SK-N-SH treated with all-trans-retinoic acid at 6 μM for 48 hours (cell line): ENCODE measurements around the gene IFNA16.
"Not testable (repeated sequence)": the region's sequence is repeated elsewhere in the genome, so short reads cannot be mapped to it uniquely, and the experiment has no call there.

ENCODE experiments used
- ATAC-seq: fragments of 200-7000 bp; cut with Tn5 transposase; 3 replicates; pipeline ENCODE4 v1.9.1; 2020; ENCODE audit warnings: mild to moderate bottlenecking, moderate library complexity
- ARNTL ChIP-seq: fragments of 450-650 bp; formaldehyde crosslinking; IDR thresholded peaks from 2 replicates; pipeline ENCODE4 v1.5.0; 2020; ENCODE audit warnings: low read depth, mild to moderate bottlenecking, moderate library complexity, borderline replicate concordance
- BACH2 ChIP-seq: fragments of 250-450 bp; sonication (Bioruptor Pico); IDR thresholded peaks from 2 replicates; pipeline ENCODE4 v1.9.0; 2021; ENCODE audit warnings: mild to moderate bottlenecking, borderline replicate concordance
- CREB5 ChIP-seq: fragments of 250-450 bp; sonication (Bioruptor Pico); IDR thresholded peaks from 2 replicates; pipeline ENCODE4 v1.5.1; 2020; ENCODE audit warnings: low read depth, mild to moderate bottlenecking, moderate library complexity
- CSDC2 ChIP-seq: fragments of 250-450 bp; sonication (Bioruptor Pico); IDR thresholded peaks from 2 replicates; pipeline ENCODE4 v1.5.0; 2020; ENCODE audit warnings: mild to moderate bottlenecking, moderate library complexity
- CSRNP3 ChIP-seq: fragments of 250-450 bp; sonication (Bioruptor Pico); IDR thresholded peaks from 2 replicates; pipeline ENCODE4 v1.5.1; 2021; ENCODE audit warnings: mild to moderate bottlenecking, moderate library complexity
- ESRRG ChIP-seq: fragments of 250-450 bp; sonication (Bioruptor Pico); IDR thresholded peaks from 2 replicates; pipeline ENCODE4 v1.6.1; 2021; ENCODE audit warnings: mild to moderate bottlenecking
- GLIS3 ChIP-seq: fragments of 250-450 bp; sonication (Bioruptor Pico); IDR thresholded peaks from 2 replicates; pipeline ENCODE4 v1.5.0; 2020; ENCODE audit warnings: mild to moderate bottlenecking, moderate library complexity
- ISL1 ChIP-seq: fragments of 250-450 bp; sonication (Bioruptor Pico); IDR thresholded peaks from 2 replicates; pipeline ENCODE4 v2.1.2; 2022; ENCODE audit warnings: mild to moderate bottlenecking, moderate library complexity
- OSR1 ChIP-seq: fragments of 250-450 bp; sonication (Bioruptor Pico); IDR thresholded peaks from 2 replicates; pipeline ENCODE4 v1.8.0; 2022; ENCODE audit warnings: moderate library complexity, mild to moderate bottlenecking, inconsistent platforms
- PATZ1 ChIP-seq: fragments of 250-450 bp; sonication (Bioruptor Pico); IDR thresholded peaks from 2 replicates; pipeline ENCODE4 v1.8.0; 2020; ENCODE audit warnings: mild to moderate bottlenecking, moderate library complexity, borderline replicate concordance
- PPARA ChIP-seq: fragments of 250-450 bp; sonication (Bioruptor Pico); IDR thresholded peaks from 2 replicates; pipeline ENCODE4 v1.5.0; 2020; ENCODE audit warnings: mild to moderate bottlenecking, borderline replicate concordance
- RARB ChIP-seq: fragments of 250-450 bp; sonication (Bioruptor Pico); IDR thresholded peaks from 2 replicates; pipeline ENCODE4 v1.8.0; 2021; ENCODE audit warnings: mild to moderate bottlenecking, moderate library complexity
- SNAI2 ChIP-seq: fragments of 250-450 bp; sonication (Bioruptor Pico); IDR thresholded peaks from 2 replicates; pipeline ENCODE4 v1.5.0; 2020; ENCODE audit warnings: mild to moderate bottlenecking, moderate library complexity
- TOX ChIP-seq: fragments of 250-450 bp; sonication (Bioruptor Pico); IDR thresholded peaks from 2 replicates; pipeline ENCODE4 v1.8.0; 2021; ENCODE audit warnings: mild to moderate bottlenecking, moderate library complexity, borderline replicate concordance
- TSHZ2 ChIP-seq: fragments of 250-450 bp; sonication (Bioruptor Pico); IDR thresholded peaks from 2 replicates; pipeline ENCODE4 v1.5.0; 2020; ENCODE audit warnings: mild to moderate bottlenecking, moderate library complexity
- ZC3H10 ChIP-seq: fragments of 250-450 bp; sonication (Bioruptor Pico); IDR thresholded peaks from 2 replicates; pipeline ENCODE4 v1.5.1; 2021; ENCODE audit warnings: mild to moderate bottlenecking, moderate library complexity
- ZFP3 ChIP-seq: fragments of 250-450 bp; sonication (Bioruptor Pico); IDR thresholded peaks from 2 replicates; pipeline ENCODE4 v1.5.0; 2020; ENCODE audit warnings: mild to moderate bottlenecking, moderate library complexity
- ZFP30 ChIP-seq: fragments of 450-650 bp; formaldehyde crosslinking; IDR thresholded peaks from 2 replicates; pipeline ENCODE4 v1.5.0; 2022; ENCODE audit warnings: mild to moderate bottlenecking, moderate library complexity
- ZNF565 ChIP-seq: fragments of 450-650 bp; formaldehyde crosslinking; conservative IDR thresholded peaks from 2 replicates; pipeline ENCODE4 v1.5.0; 2020; ENCODE audit warnings: low read depth, mild to moderate bottlenecking, moderate library complexity
- ZNF70 ChIP-seq: fragments of 450-650 bp; formaldehyde crosslinking; IDR thresholded peaks from 2 replicates; pipeline ENCODE4 v1.5.0; 2020; ENCODE audit warnings: mild to moderate bottlenecking, moderate library complexity
- ZNF8 ChIP-seq: fragments of 450-650 bp; formaldehyde crosslinking; IDR thresholded peaks from 2 replicates; pipeline ENCODE4 v1.5.0; 2020; ENCODE audit warnings: mild to moderate bottlenecking, moderate library complexity

Gene IFNA16

GRCh38 chr9:21205204-21205603, 11.9 kb downstream of the IFNA16 start:
- ATAC-seq: no peak

GRCh38 chr9:21202105-21202504, 15.0 kb downstream of the IFNA16 start, which contains the start of gene IFNA7:
IFNA7 (minus strand) TSS chr9:21202205; CDS start chr9:21202165, 40 bp downstream.
- not testable (repeated sequence) for ATAC-seq

More at GRCh38 chr9:21205204-21205603, 11.9 kb downstream of the IFNA16 start:
- no peak for TF ChIP-seq ISL1 (CRISPR knock-in tag)
- no peak for TF ChIP-seq TOX (CRISPR knock-in tag)
- no peak for TF ChIP-seq OSR1 (CRISPR knock-in tag)
- TF ChIP-seq RARB: no peak
- TF ChIP-seq ESRRG: no peak
- TF ChIP-seq CSRNP3 (CRISPR knock-in tag): no peak
- no peak for TF ChIP-seq CSDC2 (CRISPR knock-in tag)
- TF ChIP-seq SNAI2 (CRISPR knock-in tag): no peak
- no peak for TF ChIP-seq ZNF8 (CRISPR knock-in tag)
- TF ChIP-seq PATZ1 (CRISPR knock-in tag): no peak

- peak; percentile 96 for ATAC-seq
Observed at GRCh38 chr9:21194867-21195776, 22.0 kb downstream of the IFNA16 start.

- not testable (repeated sequence) for ATAC-seq
Observed at GRCh38 chr9:21187487-21187886, 29.6 kb downstream of the IFNA16 start, which contains the start of gene IFNA4. IFNA4 (minus strand) TSS chr9:21187587; CDS start chr9:21187531, 56 bp downstream.

GRCh38 chr9:21182810-21183736, 34.0 kb downstream of the IFNA16 start:
- ATAC-seq: peak; percentile 92

- TF ChIP-seq ZC3H10 (CRISPR knock-in tag) (no peak), ZNF8 (CRISPR knock-in tag) (no peak), CSDC2 (CRISPR knock-in tag) (no peak), CSRNP3 (CRISPR knock-in tag) (no peak), ZNF70 (CRISPR knock-in tag) (no peak), SNAI2 (CRISPR knock-in tag) (no peak), ZFP30 (CRISPR knock-in tag) (no peak), ESRRG (no peak), ZNF565 (CRISPR knock-in tag) (no peak), ZFP3 (CRISPR knock-in tag) (no peak), TSHZ2 (CRISPR knock-in tag) (no peak), PPARA (no peak), BACH2 (no peak), OSR1 (CRISPR knock-in tag) (no peak), TOX (CRISPR knock-in tag) (no peak), RARB (no peak), ARNTL (no peak), CREB5 (CRISPR knock-in tag) (no peak), GLIS3 (CRISPR knock-in tag) (no peak)
- ATAC-seq: no peak
Observed at GRCh38 chr9:21174671-21175070, 42.4 kb downstream of the IFNA16 start.
